ENCODE measurements around the gene KHK. TPM values are rescaled to one million over a fixed set of nuclear protein-coding genes. Genes with fewer than 3 reads are reported as not detected.
A peak's percentile ranks its signal among the peaks of the same experiment; 100 is the strongest.

The KHK gene
- polyA plus RNA-seq, 2 of the 4 experiments (the other 2 are of a cell fraction) = 4.2 to 7.6 TPM

DNA sequence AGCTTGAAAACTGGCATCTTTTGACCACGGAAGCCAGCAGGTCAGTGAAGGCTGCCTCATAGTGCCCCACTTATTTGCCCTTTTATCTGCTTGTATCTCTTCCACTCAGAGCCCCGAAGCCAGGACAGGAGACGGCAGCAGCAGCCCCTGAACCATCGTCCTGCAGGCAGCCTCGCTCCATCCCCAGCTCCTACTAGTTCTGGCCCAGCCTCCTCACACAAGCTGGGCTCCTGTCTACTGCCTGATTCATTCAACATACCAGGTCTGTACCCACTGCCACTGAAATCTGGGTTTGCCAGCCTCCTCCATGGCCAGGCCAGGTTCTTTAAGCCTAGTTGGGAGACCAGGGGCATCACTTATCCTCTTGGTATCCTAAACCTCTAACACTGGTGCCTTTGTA is 19.2 kb upstream of the KHK start:
- no peak for ATAC-seq

DNA sequence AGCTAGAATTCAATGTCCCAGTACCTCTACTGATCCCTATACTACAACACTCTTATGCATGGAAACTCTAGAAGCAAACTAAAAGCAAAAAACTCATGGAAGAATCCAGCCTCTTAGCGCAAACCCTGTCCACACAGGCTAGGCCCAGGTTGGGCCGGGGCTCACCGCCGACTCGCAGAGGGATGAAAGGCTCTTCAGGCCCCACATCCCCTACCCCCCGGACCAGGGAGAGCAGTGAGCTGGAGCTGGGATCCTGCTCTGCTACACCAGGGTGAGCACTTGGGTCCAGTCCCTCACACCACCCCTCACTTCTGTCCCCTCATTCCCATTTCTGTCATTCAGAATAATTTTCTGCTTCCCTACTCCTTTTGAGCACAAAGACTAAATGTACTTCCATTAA is 17.1 kb upstream of the KHK start:
- Histone ChIP-seq H3K4me2 (peak overlapping the region; percentile 86), H3K9me3 (no peaks in the 10 kb centered on the region), H3K4me3 (no peak overlapping the region), H3K4me1 (peaks cover 19% of the 10 kb centered on the region), H3K27ac (no peak overlapping the region)
- FAIRE-seq = no peak
- CTCF ChIA-PET = interaction anchor here (13.3 to 18.7 kb wide), 2 partner anchors 14 to 15 kb away, joined by 143 to 253 read pairs; partner anchors contain the start of genes AGBL5, EMILIN1 and KHK
- POLR2A ChIA-PET = interaction anchor here (4.5 kb wide), 1 partner anchor 19 kb away, joined by 23 read pairs; the partner anchor contains the start of gene AGBL5
- TF ChIP-seq, protein P1, sequence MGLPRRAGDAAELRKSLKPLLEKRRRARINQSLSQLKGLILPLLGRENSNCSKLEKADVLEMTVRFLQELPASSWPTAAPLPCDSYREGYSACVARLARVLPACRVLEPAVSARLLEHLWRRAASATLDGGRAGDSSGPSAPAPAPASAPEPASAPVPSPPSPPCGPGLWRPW (IDR thresholded peaks at IDR 0.05) = no peak
- TF ChIP-seq PHF8 (IDR thresholded peaks at IDR 0.05; ENCODE audit: borderline replicate concordance, low read depth) (no peak), EHMT2 (IDR thresholded peaks at IDR 0.05; ENCODE audit: low read depth) (no peak), HDAC2 (IDR thresholded peaks at IDR 0.05) (no peak), CBX2 (IDR thresholded peaks at IDR 0.05; ENCODE audit: borderline replicate concordance, low read depth) (no peak), POLR2AphosphoS2 (conservative IDR thresholded peaks at IDR 0.05; ENCODE audit: low read length) (no peak), RFX5 (IDR thresholded peaks at IDR 0.05) (no peak), RNF2 (IDR thresholded peaks at IDR 0.05; ENCODE audit: borderline replicate concordance, low read depth) (no peak), HOXA7 (CRISPR knock-in tag; IDR thresholded peaks at IDR 0.05) (no peak), KDM5A (IDR thresholded peaks at IDR 0.05) (no peak), KDM1A (IDR thresholded peaks at IDR 0.05; ENCODE audit: low read depth) (no peak), ESRRA (IDR thresholded peaks at IDR 0.05; ENCODE audit: borderline replicate concordance, low read length) (no peak), EP300 (IDR thresholded peaks at IDR 0.05) (no peak), CBX8 (IDR thresholded peaks at IDR 0.05) (no peak)
- TF ChIP-seq, protein P2, sequence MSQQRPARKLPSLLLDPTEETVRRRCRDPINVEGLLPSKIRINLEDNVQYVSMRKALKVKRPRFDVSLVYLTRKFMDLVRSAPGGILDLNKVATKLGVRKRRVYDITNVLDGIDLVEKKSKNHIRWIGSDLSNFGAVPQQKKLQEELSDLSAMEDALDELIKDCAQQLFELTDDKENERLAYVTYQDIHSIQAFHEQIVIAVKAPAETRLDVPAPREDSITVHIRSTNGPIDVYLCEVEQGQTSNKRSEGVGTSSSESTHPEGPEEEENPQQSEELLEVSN (IDR thresholded peaks at IDR 0.05; ENCODE audit: borderline replicate concordance, low read depth) = no peak
- TF ChIP-seq, protein P3, sequence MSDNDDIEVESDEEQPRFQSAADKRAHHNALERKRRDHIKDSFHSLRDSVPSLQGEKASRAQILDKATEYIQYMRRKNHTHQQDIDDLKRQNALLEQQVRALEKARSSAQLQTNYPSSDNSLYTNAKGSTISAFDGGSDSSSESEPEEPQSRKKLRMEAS (IDR thresholded peaks at IDR 0.05) = no peak
- 96% methylated on average over 6 of the region's 6 CpGs for WGBS (ENCODE audit: missing lambda C conversion rate)
- no peak for DNase-seq (ENCODE audit: low read depth in 1 of 2, low spot score in 1 of 2)
- no peak for ATAC-seq

More for the DNA sequence above, 19.2 kb upstream of the KHK start:
- Histone ChIP-seq H3K4me3 (no peak overlapping the region), H3K9me3 (no peaks in the 10 kb centered on the region), H3K4me2 (no peak overlapping the region), H3K27ac (no peak overlapping the region), H3K4me1 (peaks cover 21% of the 10 kb centered on the region)
- CTCF ChIA-PET = interaction anchor here (1.1 to 18.7 kb wide), 5 partner anchors 12 to 212 kb away, joined by 3 to 253 read pairs (median 6); partner anchors contain the start of genes AGBL5, EMILIN1 and KHK
- POLR2A ChIA-PET = interaction anchor here (2.8 to 4.5 kb wide), 2 partner anchors 13 to 17 kb away, joined by 11 to 23 read pairs; partner anchors contain the start of gene AGBL5
- TF ChIP-seq HEYL (CRISPR knock-in tag; IDR thresholded peaks at IDR 0.05) (no peak), POLR2A (IDR thresholded peaks at IDR 0.05; ENCODE audit: low read length) (no peak), JUN (IDR thresholded peaks at IDR 0.05) (no peak), NR3C1 (IDR thresholded peaks at IDR 0.05) (no peak), FOSL2 (IDR thresholded peaks at IDR 0.05) (no peak), FOSL2 (CRISPR knock-in tag; IDR thresholded peaks at IDR 0.05) (no peak), HDAC2 (IDR thresholded peaks at IDR 0.05) (no peak), GATA3 (IDR thresholded peaks at IDR 0.05; ENCODE audit: borderline replicate concordance) (no peak), FOSB (CRISPR knock-in tag; IDR thresholded peaks at IDR 0.05) (no peak), PHF8 (IDR thresholded peaks at IDR 0.05; ENCODE audit: borderline replicate concordance, low read depth) (no peak), NFE2L2 (conservative IDR thresholded peaks at IDR 0.05; ENCODE audit: low read length) (no peak), BHLHE40 (IDR thresholded peaks at IDR 0.05; ENCODE audit: low read depth, low read length) (no peak), CEBPB (IDR thresholded peaks at IDR 0.05) (no peak), MYC (IDR thresholded peaks at IDR 0.05; ENCODE audit: borderline replicate concordance, low read length) (no peak), ZSCAN20 (CRISPR knock-in tag; IDR thresholded peaks at IDR 0.05) (no peak), ZFP36 (IDR thresholded peaks at IDR 0.05; ENCODE audit: borderline replicate concordance, partially characterized antibody) (no peak), TP53 (CRISPR knock-in tag; IDR thresholded peaks at IDR 0.05) (no peak), EP300 (IDR thresholded peaks at IDR 0.05) (no peak)
- TF ChIP-seq, protein P2 (IDR thresholded peaks at IDR 0.05; ENCODE audit: borderline replicate concordance, low read depth) = no peak
- TF ChIP-seq, protein P4, sequence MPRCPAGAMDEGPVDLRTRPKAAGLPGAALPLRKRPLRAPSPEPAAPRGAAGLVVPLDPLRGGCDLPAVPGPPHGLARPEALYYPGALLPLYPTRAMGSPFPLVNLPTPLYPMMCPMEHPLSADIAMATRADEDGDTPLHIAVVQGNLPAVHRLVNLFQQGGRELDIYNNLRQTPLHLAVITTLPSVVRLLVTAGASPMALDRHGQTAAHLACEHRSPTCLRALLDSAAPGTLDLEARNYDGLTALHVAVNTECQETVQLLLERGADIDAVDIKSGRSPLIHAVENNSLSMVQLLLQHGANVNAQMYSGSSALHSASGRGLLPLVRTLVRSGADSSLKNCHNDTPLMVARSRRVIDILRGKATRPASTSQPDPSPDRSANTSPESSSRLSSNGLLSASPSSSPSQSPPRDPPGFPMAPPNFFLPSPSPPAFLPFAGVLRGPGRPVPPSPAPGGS (IDR thresholded peaks at IDR 0.05) = no peak
- 97% methylated on average over 5 of the region's 5 CpGs for WGBS (ENCODE audit: missing lambda C conversion rate)
- FAIRE-seq (no peak), DNase-seq (ENCODE audit: low read depth in 1 of 2, low spot score in 1 of 2) (no peak)

Data from A549 (cell line).